Right lobe of liver (tissue), 4 donors: ENCODE results near the gene STEAP1B.

Experiments used
- CTCF ChIP-seq, 4 donors: fragments of 200-600 bp in 3 of 4; fragments of 450-650 bp in 1 of 4; IDR thresholded peaks; one replicate each; pipeline versions ENCODE4 v1.5.1 to v1.8.0; 2016 to 2022; ENCODE audit warnings: antibody characterized with exemption in 4 of 4, mild to moderate bottlenecking in 2 of 4
- POLR2A ChIP-seq: fragments of 450-650 bp; IDR thresholded peaks from one replicate; pipeline ENCODE4 v1.6.1; 2017; ENCODE audit warnings: antibody characterized with exemption, mild to moderate bottlenecking
- donor health status: DM: no; HTN: no; CAD: no.
- donor health status: DM: no; HTN: no; CAD: no.
- donor health status: DM: no; HTN: yes; CAD: no.

GRCh38 chr7:22460363-22460988 is 39.5 kb downstream of the STEAP1B start:
- TF ChIP-seq POLR2A (no peak), CTCF (IDR thresholded peaks at IDR 0.05) (no peak)
